DND-41 (cell line): ENCODE results near the gene GDF11.

Source experiments
- CTCF ChIP-seq: IDR thresholded peaks from 2 replicates; pipeline ENCODE4 v1.5.1; 2012; ENCODE audit warnings: borderline replicate concordance, low read length, moderate library complexity, mild to moderate bottlenecking; ENCODE audit not compliant: poor library complexity, severe bottlenecking; ENCODE audit errors: extremely low read depth
- EZH2 ChIP-seq: IDR thresholded peaks from 3 replicates; pipeline ENCODE4 v1.6.1; 2012; ENCODE audit warnings: borderline replicate concordance, low read depth, mild to moderate bottlenecking, moderate library complexity, low read length, inconsistent platforms; ENCODE audit not compliant: severe bottlenecking

- TF ChIP-seq CTCF (no peak), EZH2 (no peak)
These were observed 3.9 kb upstream of the GDF11 start for GRCh38 chr12:55739025-55739378.
